Panc1 (cell line): Measurements from ENCODE around the gene FBXW7.

Experiments
- POLR2AphosphoS5 ChIP-seq: IDR thresholded peaks from 2 replicates; pipeline ENCODE4 v1.6.1; 2012; ENCODE audit warnings: mild to moderate bottlenecking, low read depth, low read length, moderate library complexity
- SIN3A ChIP-seq: IDR thresholded peaks from 2 replicates; pipeline ENCODE4 v1.6.1; 2012; ENCODE audit warnings: low read depth, mild to moderate bottlenecking, low read length, moderate library complexity, borderline replicate concordance; ENCODE audit not compliant: insufficient read depth
- TCF7L2 ChIP-seq: IDR thresholded peaks from 2 replicates; pipeline ENCODE4 v1.6.1; 2011; ENCODE audit warnings: mild to moderate bottlenecking, low read depth, low read length, inconsistent platforms
- TF ChIP-seq, protein P1 (sequence below): fragments of 450-650 bp; IDR thresholded peaks from 2 replicates; pipeline ENCODE4 v1.5.1; 2017; ENCODE audit warnings: mild to moderate bottlenecking
- TF ChIP-seq, protein P2 (sequence below), 2 experiments: IDR thresholded peaks; 2 replicates each; pipeline ENCODE4 v1.6.1; 2011 to 2012; ENCODE audit warnings: low read depth in 2 of 2, control low read depth in 1 of 2, low read length in 1 of 2, mild to moderate bottlenecking in 1 of 2, moderate library complexity in 1 of 2; ENCODE audit not compliant: insufficient read depth in 1 of 2

DNA sequence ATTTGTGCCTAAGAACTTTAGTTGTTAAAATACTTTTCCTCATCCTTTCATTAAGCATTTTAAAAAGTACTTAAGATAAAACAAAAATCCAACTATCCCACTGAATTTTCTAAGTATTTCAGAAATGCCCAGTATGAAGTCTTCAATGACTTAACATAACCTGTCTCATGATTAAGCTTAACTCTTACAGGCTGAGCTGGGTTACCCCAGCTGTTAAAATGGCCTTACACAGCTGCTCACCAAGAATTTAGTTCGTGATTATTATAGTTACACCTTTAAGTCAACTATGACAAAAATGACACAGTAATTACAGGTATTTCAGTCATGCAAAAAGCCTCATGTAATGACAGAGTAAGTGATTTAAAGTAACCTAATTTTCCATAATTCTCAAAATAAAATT is 145.7 kb downstream of the FBXW7 start:
- TF ChIP-seq TCF7L2 (no peak), SIN3A (no peak), POLR2AphosphoS5 (no peak)
- TF ChIP-seq, protein P1, sequence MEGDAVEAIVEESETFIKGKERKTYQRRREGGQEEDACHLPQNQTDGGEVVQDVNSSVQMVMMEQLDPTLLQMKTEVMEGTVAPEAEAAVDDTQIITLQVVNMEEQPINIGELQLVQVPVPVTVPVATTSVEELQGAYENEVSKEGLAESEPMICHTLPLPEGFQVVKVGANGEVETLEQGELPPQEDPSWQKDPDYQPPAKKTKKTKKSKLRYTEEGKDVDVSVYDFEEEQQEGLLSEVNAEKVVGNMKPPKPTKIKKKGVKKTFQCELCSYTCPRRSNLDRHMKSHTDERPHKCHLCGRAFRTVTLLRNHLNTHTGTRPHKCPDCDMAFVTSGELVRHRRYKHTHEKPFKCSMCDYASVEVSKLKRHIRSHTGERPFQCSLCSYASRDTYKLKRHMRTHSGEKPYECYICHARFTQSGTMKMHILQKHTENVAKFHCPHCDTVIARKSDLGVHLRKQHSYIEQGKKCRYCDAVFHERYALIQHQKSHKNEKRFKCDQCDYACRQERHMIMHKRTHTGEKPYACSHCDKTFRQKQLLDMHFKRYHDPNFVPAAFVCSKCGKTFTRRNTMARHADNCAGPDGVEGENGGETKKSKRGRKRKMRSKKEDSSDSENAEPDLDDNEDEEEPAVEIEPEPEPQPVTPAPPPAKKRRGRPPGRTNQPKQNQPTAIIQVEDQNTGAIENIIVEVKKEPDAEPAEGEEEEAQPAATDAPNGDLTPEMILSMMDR = no peak
- TF ChIP-seq, protein P2, sequence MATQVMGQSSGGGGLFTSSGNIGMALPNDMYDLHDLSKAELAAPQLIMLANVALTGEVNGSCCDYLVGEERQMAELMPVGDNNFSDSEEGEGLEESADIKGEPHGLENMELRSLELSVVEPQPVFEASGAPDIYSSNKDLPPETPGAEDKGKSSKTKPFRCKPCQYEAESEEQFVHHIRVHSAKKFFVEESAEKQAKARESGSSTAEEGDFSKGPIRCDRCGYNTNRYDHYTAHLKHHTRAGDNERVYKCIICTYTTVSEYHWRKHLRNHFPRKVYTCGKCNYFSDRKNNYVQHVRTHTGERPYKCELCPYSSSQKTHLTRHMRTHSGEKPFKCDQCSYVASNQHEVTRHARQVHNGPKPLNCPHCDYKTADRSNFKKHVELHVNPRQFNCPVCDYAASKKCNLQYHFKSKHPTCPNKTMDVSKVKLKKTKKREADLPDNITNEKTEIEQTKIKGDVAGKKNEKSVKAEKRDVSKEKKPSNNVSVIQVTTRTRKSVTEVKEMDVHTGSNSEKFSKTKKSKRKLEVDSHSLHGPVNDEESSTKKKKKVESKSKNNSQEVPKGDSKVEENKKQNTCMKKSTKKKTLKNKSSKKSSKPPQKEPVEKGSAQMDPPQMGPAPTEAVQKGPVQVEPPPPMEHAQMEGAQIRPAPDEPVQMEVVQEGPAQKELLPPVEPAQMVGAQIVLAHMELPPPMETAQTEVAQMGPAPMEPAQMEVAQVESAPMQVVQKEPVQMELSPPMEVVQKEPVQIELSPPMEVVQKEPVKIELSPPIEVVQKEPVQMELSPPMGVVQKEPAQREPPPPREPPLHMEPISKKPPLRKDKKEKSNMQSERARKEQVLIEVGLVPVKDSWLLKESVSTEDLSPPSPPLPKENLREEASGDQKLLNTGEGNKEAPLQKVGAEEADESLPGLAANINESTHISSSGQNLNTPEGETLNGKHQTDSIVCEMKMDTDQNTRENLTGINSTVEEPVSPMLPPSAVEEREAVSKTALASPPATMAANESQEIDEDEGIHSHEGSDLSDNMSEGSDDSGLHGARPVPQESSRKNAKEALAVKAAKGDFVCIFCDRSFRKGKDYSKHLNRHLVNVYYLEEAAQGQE (IDR thresholded peaks at IDR 0.05; ENCODE audit: insufficient read depth in 1 of 2, low read depth in 2 of 2, low read length in 1 of 2) = no peak
